Cardiac atrium fibroblast (primary cell): ENCODE results near the gene OR4F16. TPM values are rescaled to one million over a fixed set of nuclear protein-coding genes. Genes with fewer than 3 reads are reported as not detected.

Source experiments
- total RNA-seq: library from RNA; depleted of rRNA; stranded (reverse); fragments of >200 nt; gene quantifications from 2 replicates; pipeline ENCODE4 v1.2.3, GENCODE V29; 2015

The OR4F16 gene, protein sequence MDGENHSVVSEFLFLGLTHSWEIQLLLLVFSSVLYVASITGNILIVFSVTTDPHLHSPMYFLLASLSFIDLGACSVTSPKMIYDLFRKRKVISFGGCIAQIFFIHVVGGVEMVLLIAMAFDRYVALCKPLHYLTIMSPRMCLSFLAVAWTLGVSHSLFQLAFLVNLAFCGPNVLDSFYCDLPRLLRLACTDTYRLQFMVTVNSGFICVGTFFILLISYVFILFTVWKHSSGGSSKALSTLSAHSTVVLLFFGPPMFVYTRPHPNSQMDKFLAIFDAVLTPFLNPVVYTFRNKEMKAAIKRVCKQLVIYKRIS
- total RNA-seq, result not detected in 2 replicates

GRCh38 chr1:686554-686953 lies at the start of gene OR4F16:
OR4F16 (minus strand) TSS chr1:686654; CDS start chr1:686654, 0 bp downstream.

Other genes with a start within 250 kb of the OR4F16 start
- gene OR4F29, start 235.0 kb downstream of the OR4F16 start, total RNA-seq, result not detected in 2 replicates
- 8.5 and 21.4 TPM in 2 replicates for gene SAMD11, start 237.3 kb upstream of the OR4F16 start, total RNA-seq